ENCODE measurements around the gene NEUROD2. TPM values are rescaled to one million over a fixed set of nuclear protein-coding genes. Genes with fewer than 3 reads are reported as not detected.

The NEUROD2 gene
- total RNA-seq, 1 experiment from 2014 or later = not detected

- no peak for DNase-seq (ENCODE audit: unreplicated experiment)
- Mint-ChIP-seq H3K9me3 (ENCODE audit: unreplicated experiment) (peaks cover 5% of the 10 kb centered on the region), H3K27me3 (ENCODE audit: insufficient read depth, unreplicated experiment) (peaks cover 99% of the 10 kb centered on the region), H3K4me3 (ENCODE audit: unreplicated experiment) (no peak overlapping the region), H3K36me3 (ENCODE audit: insufficient read depth, unreplicated experiment) (no peaks in the 10 kb centered on the region), H3K4me1 (ENCODE audit: insufficient read depth, unreplicated experiment) (peaks cover under 1% of the 10 kb centered on the region), H3K27ac (ENCODE audit: low read depth, unreplicated experiment) (no peak overlapping the region)
- no peak for TF ChIP-seq CTCF (IDR thresholded peaks at IDR 0.05; ENCODE audit: unreplicated experiment)
- BruUV-seq (replicated peaks) = no TSS peak
- intact Hi-C loops (cut with micrococcal nuclease) = no loop called here
- ChIA-PET CTCF (interaction anchor here (0.7 to 1.9 kb wide), 2 partner anchors 23 to 103 kb away, joined by 3 to 5 read pairs; no protein-coding TSS in a partner anchor), POLR2A (no interaction called here)
Measured at GRCh38 chr17:39598047-39598481, 9.7 kb downstream of the NEUROD2 start.

- no peak for DNase-seq (ENCODE audit: unreplicated experiment)
- H3K27me3 Mint-ChIP-seq (ENCODE audit: insufficient read depth, unreplicated experiment) = peaks cover 99% of the 10 kb centered on the region
- ChIA-PET CTCF (interaction anchor here (0.7 kb wide), 1 partner anchor 103 kb away, joined by 3 read pairs; no protein-coding TSS in a partner anchor), POLR2A (interaction anchor here (0.6 kb wide), 1 partner anchor 21 kb away, joined by 3 read pairs; no protein-coding TSS in a partner anchor)
- no peak for TF ChIP-seq CTCF (IDR thresholded peaks at IDR 0.05; ENCODE audit: unreplicated experiment)
- intact Hi-C loops (cut with micrococcal nuclease) = no loop called here
- H3K36me3 Mint-ChIP-seq (ENCODE audit: insufficient read depth, unreplicated experiment) = no peaks in the 10 kb centered on the region
- H3K9me3 Mint-ChIP-seq (ENCODE audit: unreplicated experiment) = peaks cover 7% of the 10 kb centered on the region
- no TSS peak for BruUV-seq (replicated peaks)
- H3K4me3 Mint-ChIP-seq (ENCODE audit: unreplicated experiment) = no peak overlapping the region
- H3K4me1 Mint-ChIP-seq (ENCODE audit: insufficient read depth, unreplicated experiment) = no peaks in the 10 kb centered on the region
- no peak overlapping the region for H3K27ac Mint-ChIP-seq (ENCODE audit: low read depth, unreplicated experiment)
Measured at GRCh38 chr17:39597372-39598046, 10.2 kb downstream of the NEUROD2 start.

- CTCF ChIA-PET = interaction anchor here (0.6 kb wide), 1 partner anchor 27 kb away, joined by 5 read pairs; no protein-coding TSS in a partner anchor
- Mint-ChIP-seq H3K27me3 (ENCODE audit: insufficient read depth, unreplicated experiment) (peaks cover 99% of the 10 kb centered on the region), H3K9me3 (ENCODE audit: unreplicated experiment) (peaks cover 7% of the 10 kb centered on the region), H3K4me1 (ENCODE audit: insufficient read depth, unreplicated experiment) (no peaks in the 10 kb centered on the region), H3K27ac (ENCODE audit: low read depth, unreplicated experiment) (no peak overlapping the region), H3K4me3 (ENCODE audit: unreplicated experiment) (no peak overlapping the region), H3K36me3 (ENCODE audit: insufficient read depth, unreplicated experiment) (no peaks in the 10 kb centered on the region)
- intact Hi-C loops (cut with micrococcal nuclease) = no loop called here
- POLR2A ChIA-PET = no interaction called here
- no peak for DNase-seq (ENCODE audit: unreplicated experiment)
- TF ChIP-seq CTCF (IDR thresholded peaks at IDR 0.05; ENCODE audit: unreplicated experiment) = no peak
- no TSS peak for BruUV-seq (replicated peaks)
Measured at GRCh38 chr17:39596543-39597267, 11.0 kb downstream of the NEUROD2 start.

GRCh38 chr17:39595928-39596510 is 11.7 kb downstream of the NEUROD2 start:
- DNase-seq (ENCODE audit: unreplicated experiment) = no peak
- H3K4me1 Mint-ChIP-seq (ENCODE audit: insufficient read depth, unreplicated experiment) = no peaks in the 10 kb centered on the region
- no TSS peak for BruUV-seq (replicated peaks)
- H3K27me3 Mint-ChIP-seq (ENCODE audit: insufficient read depth, unreplicated experiment) = peaks cover 92% of the 10 kb centered on the region
- no peak for TF ChIP-seq CTCF (IDR thresholded peaks at IDR 0.05; ENCODE audit: unreplicated experiment)
- H3K27ac Mint-ChIP-seq (ENCODE audit: low read depth, unreplicated experiment) = no peak overlapping the region
- H3K36me3 Mint-ChIP-seq (ENCODE audit: insufficient read depth, unreplicated experiment) = no peaks in the 10 kb centered on the region
- ChIA-PET POLR2A (no interaction called here), CTCF (interaction anchor here (0.6 kb wide), 1 partner anchor 28 kb away, joined by 5 read pairs; no protein-coding TSS in a partner anchor)
- intact Hi-C loops (cut with micrococcal nuclease) = no loop called here
- no peak overlapping the region for H3K4me3 Mint-ChIP-seq (ENCODE audit: unreplicated experiment)
- peaks cover 7% of the 10 kb centered on the region for H3K9me3 Mint-ChIP-seq (ENCODE audit: unreplicated experiment)

Measured in MCF 10A (cell line).